K562 (cell line): ENCODE results near the gene SLC16A5. TPM values are rescaled to one million over a fixed set of nuclear protein-coding genes. Genes with fewer than 3 reads are reported as not detected.

Experiments used
- BRF1 ChIP-seq: IDR thresholded peaks from 3 replicates; pipeline ENCODE4 v1.6.1; 2011; ENCODE audit warnings: borderline replicate concordance, mild to moderate bottlenecking; ENCODE audit not compliant: insufficient read length; ENCODE audit errors: extremely low read depth
- CBX2 ChIP-seq: fragments of 200-600 bp; sonication (generic); IDR thresholded peaks from one replicate; pipeline ENCODE4 v1.6.1; 2012; ENCODE audit warnings: mild to moderate bottlenecking, low read length, inconsistent platforms; ENCODE audit not compliant: insufficient read depth, poor library complexity, severe bottlenecking
- CCNT2 ChIP-seq: IDR thresholded peaks from 2 replicates; pipeline ENCODE4 v1.6.1; 2011; ENCODE audit warnings: borderline replicate concordance, low read depth, mild to moderate bottlenecking, moderate library complexity, mixed read lengths, low read length; ENCODE audit not compliant: insufficient read length; ENCODE audit errors: extremely low read depth
- CLOCK ChIP-seq: fragments of 250-450 bp; sonication (Bioruptor Pico); IDR thresholded peaks from 2 replicates; pipeline ENCODE4 v1.4.0; 2020; ENCODE audit warnings: mild to moderate bottlenecking, moderate library complexity, borderline replicate concordance
- GTF2B ChIP-seq: IDR thresholded peaks from 2 replicates; pipeline ENCODE4 v1.6.1; 2011; ENCODE audit not compliant: insufficient read length; ENCODE audit errors: extremely low read depth
- JUN ChIP-seq, 2 experiments: sonication (generic) in 1 of 2; formaldehyde crosslinking in 1 of 2; IDR thresholded peaks; 2 replicates each; pipeline versions ENCODE4 v1.6.1 to v1.8.0; 2012 to 2022; ENCODE audit warnings: borderline replicate concordance in 2 of 2, mild to moderate bottlenecking in 2 of 2, improper control_type of control experiment in 1 of 2, low read depth in 1 of 2, low read length in 1 of 2, missing genetic modification reagents in 1 of 2
- MGA ChIP-seq: fragments of 450-650 bp; IDR thresholded peaks from 2 replicates; pipeline ENCODE4 v1.6.1; 2016; ENCODE audit warnings: mild to moderate bottlenecking, moderate library complexity
- NFATC3 ChIP-seq: fragments of 450-650 bp; IDR thresholded peaks from 2 replicates; pipeline ENCODE4 v1.6.1; 2017; ENCODE audit warnings: mild to moderate bottlenecking
- NONO ChIP-seq, 2 experiments: fragments of 200-400 bp in 1 of 2; fragments of 450-650 bp in 1 of 2; formaldehyde crosslinking in 1 of 2; IDR thresholded peaks; 2 replicates each; pipeline ENCODE4 v1.6.1; 2017; ENCODE audit warnings: low read depth in 2 of 2, mild to moderate bottlenecking in 2 of 2, moderate library complexity in 2 of 2, low read length in 1 of 2
- SLC30A9 ChIP-seq: fragments of 250-450 bp; sonication (Bioruptor Pico); IDR thresholded peaks from 2 replicates; pipeline ENCODE4 v1.8.0; 2022; ENCODE audit warnings: mild to moderate bottlenecking, moderate library complexity
- ZSCAN29 ChIP-seq: fragments of 450-650 bp; IDR thresholded peaks from 2 replicates; pipeline ENCODE4 v1.6.1; 2017
- polyA plus RNA-seq, 8 experiments: library from polyadenylated mRNA; depleted of rRNA in 4 of 8; stranded (reverse) in 5 of 8; unstranded in 3 of 8; fragments of >200 nt; fragmentation: Nextera tagmentation in 2 of 8; fragmentation: Illumina TruSeq in 1 of 8; extraction: Ambion mirVana in 2 of 8; extraction: Trizol in 1 of 8; gene quantifications; 2 replicates each; pipeline versions ENCODE4 v1.2.1 to v1.2.3, GENCODE V29; 2011 to 2014; ENCODE audit warnings: inconsistent platforms in 1 of 8, missing spikeins in 1 of 8
- total RNA-seq, 7 experiments: library from RNA; depleted of rRNA in 6 of 7; stranded (reverse); fragments of >200 nt in 6 of 7; fragmentation: Illumina TruSeq in 2 of 7; extraction: Trizol in 2 of 7; gene quantifications; 2 replicates each; pipeline versions ENCODE4 v1.2.1 to v1.2.3, GENCODE V29; 2011 to 2021; ENCODE audit warnings: low replicate concordance in 1 of 7

SLC16A5 gene
- total and polyA plus RNA-seq, 9 of the 15 experiments (the other 6 are each of a cell fraction or from before 2014, with no cell fraction given): 0.06 to 2.6 (median 0.91) TPM

GRCh38 chr17:75131278-75132017 lies 43.7 kb downstream of the SLC16A5 start, which contains the start of gene NT5C (continued):
- TF ChIP-seq MGA: peak; percentile 79
- no peak; the same call in 1 of the 2 replicates for TF ChIP-seq ZSCAN29
- TF ChIP-seq JUN (IDR thresholded peaks at IDR 0.05; ENCODE audit: borderline replicate concordance, low read depth, low read length): peak; percentile 30; the same call in 1 of the 2 replicates
- no peak for TF ChIP-seq JUN (CRISPR knock-in tag; IDR thresholded peaks at IDR 0.05; ENCODE audit: borderline replicate concordance)
- TF ChIP-seq SLC30A9 (CRISPR knock-in tag): no peak
- TF ChIP-seq CLOCK (CRISPR knock-in tag): no peak
- TF ChIP-seq CBX2: no peak
- TF ChIP-seq CCNT2: peak; percentile 69
- no peak for TF ChIP-seq BRF1
- TF ChIP-seq NFATC3: no peak
- TF ChIP-seq NONO (IDR thresholded peaks at IDR 0.05; ENCODE audit: low read depth in 2 of 2, low read length in 1 of 2): peak; percentile 69 to 84
- no peak for TF ChIP-seq GTF2B
